Endometrial microvascular endothelial cells (primary cell): ENCODE results near the gene TFCP2L1. TPM values are rescaled to one million over a fixed set of nuclear protein-coding genes. Genes with fewer than 3 reads are reported as not detected.
"Not testable (repeated sequence)": the region's sequence is repeated elsewhere in the genome, so short reads cannot be mapped to it uniquely, and the experiment has no call there.

Experiments used
- in situ Hi-C: cut with HindIII; loops from 2 replicates; pipeline ENCODE4 v1.10.0; 2017; ENCODE audit warnings: low sequenced_read_pairs, low pct_unique_long_range_greater_than_20kb; ENCODE audit errors: inconsistent ontology term
- total RNA-seq: library from RNA; depleted of rRNA; stranded (reverse); fragments of >200 nt; gene quantifications from one replicate; pipeline ENCODE4 v1.2.3, GENCODE V29; 2015; ENCODE audit errors: inconsistent ontology term

Gene TFCP2L1
- total RNA-seq, 1 donor from 2014 or later: not detected

- in situ Hi-C loops: no loop called here
Measured at GRCh38 chr2:121234791-121235190, 50.2 kb downstream of the TFCP2L1 start.

DNA sequence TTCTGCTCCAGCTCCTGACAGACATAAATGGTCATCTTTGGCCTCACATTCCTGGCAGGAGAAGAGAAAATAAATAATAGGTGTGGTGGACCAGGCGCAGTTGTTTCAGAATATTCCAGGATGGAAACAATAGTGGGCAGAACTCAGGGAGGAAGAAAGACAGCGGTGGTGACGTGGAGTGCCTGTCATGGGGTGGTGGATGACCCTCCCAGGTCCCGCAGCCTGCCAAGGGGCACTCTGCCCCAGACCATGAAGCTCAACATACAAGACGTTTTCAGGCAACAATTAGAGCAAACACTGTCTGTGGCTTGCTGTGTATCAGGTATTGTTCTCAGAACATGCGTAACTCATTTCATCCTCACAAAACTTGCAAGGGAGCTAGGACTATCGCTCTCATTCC is 50.9 kb downstream of the TFCP2L1 start:
- in situ Hi-C loops: no loop called here

DNA sequence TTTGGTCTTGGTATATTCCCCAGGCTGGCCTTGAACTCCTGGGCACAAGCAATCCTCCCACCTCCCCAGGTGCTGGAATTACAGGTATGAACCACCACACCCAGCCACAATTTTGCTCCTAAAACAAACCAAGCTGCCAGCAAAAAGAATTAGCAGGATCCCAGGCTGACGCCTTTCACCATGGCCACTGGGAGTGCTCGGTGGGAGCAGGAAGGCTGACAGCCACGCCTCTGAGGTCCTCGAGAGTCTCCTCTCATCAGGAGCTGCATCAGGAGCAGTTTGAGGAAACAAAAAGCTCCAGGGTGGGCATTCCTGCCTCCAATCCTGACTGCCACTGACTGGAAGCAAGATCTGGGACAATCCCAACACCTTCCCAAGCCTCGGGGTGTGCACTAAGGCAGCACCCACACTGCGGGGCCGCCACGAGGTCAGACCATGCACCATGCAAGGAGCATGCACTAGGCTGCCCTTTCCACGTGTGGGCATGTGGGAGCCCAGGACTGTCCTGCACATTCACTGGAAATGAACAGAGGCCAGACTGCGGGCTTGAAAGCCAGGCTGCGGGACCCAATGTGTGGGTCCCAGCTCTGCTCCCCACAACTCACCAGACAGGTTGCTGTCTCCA is 51.4 kb downstream of the TFCP2L1 start:
- in situ Hi-C loops: no loop called here

GRCh38 chr2:121232626-121233265 is 52.3 kb downstream of the TFCP2L1 start:
- in situ Hi-C loops: no loop called here

GRCh38 chr2:121231385-121232000 is 53.5 kb downstream of the TFCP2L1 start:
- in situ Hi-C loops: no loop called here

DNA sequence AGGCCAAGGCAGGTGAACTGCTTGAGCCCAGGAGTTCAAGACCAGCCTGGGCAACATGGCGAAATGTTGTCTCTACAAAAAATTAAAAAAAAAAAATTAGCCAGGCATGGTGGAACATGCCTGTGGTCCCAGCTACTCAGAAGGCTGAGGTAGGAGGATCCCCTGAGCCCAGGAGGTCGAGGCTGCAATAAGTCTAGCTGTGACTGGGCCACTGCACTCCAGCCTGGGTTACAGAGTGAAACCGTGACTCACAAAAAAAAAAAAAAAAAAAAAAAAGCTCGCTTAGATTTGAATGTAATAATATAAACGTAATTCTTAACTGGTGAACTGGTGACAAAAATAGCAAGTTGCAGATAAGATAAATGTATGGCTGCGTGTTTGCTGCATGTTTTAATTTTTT is 56.5 kb downstream of the TFCP2L1 start:
- in situ Hi-C loops: no loop called here

GRCh38 chr2:121227381-121228144 is 57.4 kb downstream of the TFCP2L1 start:
- in situ Hi-C loops: not testable (repeated sequence)

DNA sequence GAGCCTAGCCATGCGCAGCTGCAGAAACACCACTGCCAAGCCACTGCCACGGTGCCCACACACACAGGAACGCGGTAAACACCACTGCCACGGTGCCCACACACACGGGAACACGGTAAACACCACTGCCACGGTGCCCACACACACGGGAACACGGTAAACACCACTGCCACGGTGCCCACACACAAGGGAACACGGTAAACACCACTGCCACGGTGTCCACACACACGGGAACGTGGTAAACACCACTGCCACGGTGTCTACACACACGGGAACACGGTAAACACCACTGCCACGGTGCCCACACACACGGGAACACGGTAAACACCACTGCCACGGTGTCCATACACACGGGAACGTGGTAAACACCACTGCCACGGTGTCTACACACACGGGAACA is 59.3 kb downstream of the TFCP2L1 start:
- in situ Hi-C loops: not testable (repeated sequence)

DNA sequence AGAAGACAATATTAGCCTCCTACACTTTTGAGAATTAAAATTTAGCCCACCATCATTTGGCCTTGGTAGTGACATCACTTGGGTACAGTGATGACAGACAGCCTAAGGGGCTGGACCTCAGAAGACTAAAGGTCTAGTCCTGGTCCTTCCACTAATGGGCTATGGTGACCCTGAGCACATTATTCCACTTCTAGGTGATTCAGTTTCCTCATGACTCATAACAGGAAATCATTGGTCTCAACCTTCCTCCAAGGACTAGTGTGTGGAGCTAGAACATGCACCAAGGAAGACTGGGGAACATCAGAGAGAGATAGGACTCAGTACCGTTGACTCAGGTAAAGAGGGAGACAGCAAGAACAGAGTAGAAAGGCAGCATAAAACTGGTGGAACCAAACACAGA is 64.0 kb downstream of the TFCP2L1 start:
- in situ Hi-C loops: no loop called here

- in situ Hi-C loops: no loop called here
Measured at GRCh38 chr2:121219866-121220265, 65.1 kb downstream of the TFCP2L1 start.

DNA sequence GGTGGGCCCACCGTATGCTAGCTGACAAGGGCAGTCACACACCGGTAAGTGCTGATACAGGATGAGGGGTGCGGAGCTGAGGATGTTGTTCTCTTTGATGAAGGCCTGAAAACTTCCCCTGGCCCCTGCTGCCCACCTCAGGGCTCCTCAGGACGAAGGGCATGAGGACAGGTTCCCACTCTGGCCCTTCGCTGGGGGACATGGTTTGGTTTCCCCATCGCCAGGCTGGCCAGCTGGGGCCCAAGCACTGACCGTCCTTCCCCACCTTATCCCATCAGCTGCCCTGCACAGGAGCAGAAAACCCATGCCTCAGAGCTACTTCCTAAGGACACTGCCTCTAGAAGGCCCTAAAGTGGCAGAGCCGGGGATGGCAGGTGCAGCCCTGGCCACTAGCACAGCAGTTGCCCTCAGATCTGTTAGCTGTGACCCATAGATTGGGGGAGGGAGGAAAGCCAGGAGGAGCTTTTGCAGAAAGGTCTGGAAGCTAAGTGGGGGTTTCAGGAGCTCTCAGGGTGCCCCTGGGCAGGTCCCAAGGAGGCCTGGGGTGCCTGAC is 66.5 kb downstream of the TFCP2L1 start:
- in situ Hi-C loops: no loop called here

GRCh38 chr2:121217627-121218026 is 67.4 kb downstream of the TFCP2L1 start:
- in situ Hi-C loops: no loop called here

DNA sequence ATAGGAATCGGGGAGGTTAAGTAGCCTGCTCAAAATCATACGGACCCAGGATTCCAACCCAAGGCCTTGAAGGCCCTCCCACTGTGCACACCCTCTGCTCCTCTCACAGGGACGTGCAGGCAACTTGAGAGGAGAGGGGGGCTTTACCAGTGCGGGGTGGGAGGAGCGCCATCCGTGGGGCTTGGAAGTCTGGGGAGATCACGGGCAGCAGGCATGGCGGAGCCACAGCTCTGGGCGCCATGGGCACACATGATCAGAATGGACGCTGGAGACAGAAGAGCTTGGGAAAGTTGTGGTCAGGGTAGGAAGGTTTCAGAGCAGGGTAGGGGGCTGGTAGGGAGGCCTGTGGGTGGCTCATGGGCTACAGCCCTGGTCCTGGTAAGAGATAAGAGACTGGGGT is 70.7 kb downstream of the TFCP2L1 start:
- in situ Hi-C loops: no loop called here

- in situ Hi-C loops: no loop called here
Measured at GRCh38 chr2:121213386-121213785, 71.6 kb downstream of the TFCP2L1 start.

- in situ Hi-C loops: no loop called here
Measured at GRCh38 chr2:121212661-121213325, 72.2 kb downstream of the TFCP2L1 start.

- in situ Hi-C loops: no loop called here
Measured at GRCh38 chr2:121211689-121212151, 73.3 kb downstream of the TFCP2L1 start.

- in situ Hi-C loops: no loop called here
Measured at GRCh38 chr2:121211251-121211650, 73.8 kb downstream of the TFCP2L1 start.

DNA sequence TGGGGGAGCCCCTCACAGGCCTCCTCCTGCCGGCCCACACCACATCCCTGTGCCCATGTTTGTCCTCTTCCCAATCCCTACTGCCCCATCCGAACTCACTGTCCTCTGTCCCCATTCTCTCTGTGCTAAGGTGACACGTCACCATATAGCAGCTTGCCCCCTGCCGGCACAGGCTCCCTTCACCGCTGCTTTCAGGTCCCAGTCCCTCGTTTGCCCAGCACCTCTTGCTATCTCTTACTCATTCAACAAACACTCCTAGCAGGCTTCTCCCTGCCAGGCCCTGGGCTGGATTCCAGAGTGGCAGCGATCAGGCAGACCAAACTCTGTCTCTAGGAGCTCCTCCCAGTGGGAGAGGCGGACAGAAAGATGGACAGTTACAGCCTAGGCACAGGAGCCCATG is 74.3 kb downstream of the TFCP2L1 start:
- in situ Hi-C loops: no loop called here
